Neural cell (in vitro differentiated cells): ENCODE data around the gene GTSF1L. TPM values are rescaled to one million over a fixed set of nuclear protein-coding genes. Genes with fewer than 3 reads are reported as not detected.
A peak's percentile ranks its signal among the peaks of the same experiment; 100 is the strongest.

Experiments used
- H2AFZ ChIP-seq: fragments of 200-600, 300-800 bp; sonication (generic), shearing (Covaris generic); 2 replicates; pipeline ENCODE4 v1.6.0; 2014; ENCODE audit warnings: low read depth, mild to moderate bottlenecking, antibody characterized with exemption, low read length, moderate library complexity
- H3F3A ChIP-seq: fragments of 200-600 bp; shearing (Covaris generic); 2 replicates; pipeline ENCODE4 v1.6.1; 2016; ENCODE audit warnings: mild to moderate bottlenecking, moderate library complexity, mixed read lengths, antibody characterized with exemption, low read length; ENCODE audit not compliant: insufficient read depth, poor library complexity, severe bottlenecking
- H3K27ac ChIP-seq: fragments of 200-600, 300-800 bp; sonication (generic), shearing (Covaris generic); 2 replicates; pipeline ENCODE4 v1.5.1; 2014; ENCODE audit warnings: mild to moderate bottlenecking, low read length, moderate library complexity
- H3K27me3 ChIP-seq: fragments of 300-800, 200-600 bp; sonication (generic), shearing (Covaris generic); 2 replicates; pipeline ENCODE4 v1.6.0; 2014; ENCODE audit warnings: mild to moderate bottlenecking, low read depth, low read length, moderate library complexity; ENCODE audit not compliant: insufficient read depth
- H3K36me3 ChIP-seq: fragments of 300-800, 200-600 bp; sonication (generic), shearing (Covaris generic); 2 replicates; pipeline ENCODE4 v1.5.1; 2014; ENCODE audit warnings: mild to moderate bottlenecking, antibody characterized with exemption, low read length, moderate library complexity; ENCODE audit not compliant: insufficient read depth
- H3K4me2 ChIP-seq: fragments of 300-800, 200-600 bp; sonication (generic), shearing (Covaris generic); 2 replicates; pipeline ENCODE4 v1.6.0; 2014; ENCODE audit warnings: mild to moderate bottlenecking, low read length
- H3K4me3 ChIP-seq: fragments of 300-800, 200-600 bp; sonication (generic), shearing (Covaris generic); 2 replicates; pipeline ENCODE4 v1.5.1; 2014; ENCODE audit warnings: mild to moderate bottlenecking, low read length, moderate library complexity
- H3K79me2 ChIP-seq: fragments of 200-600 bp; shearing (Covaris generic); replicated peaks from 2 replicates; pipeline ENCODE4 v1.6.0; 2014; ENCODE audit warnings: mild to moderate bottlenecking, low read length, moderate library complexity; ENCODE audit not compliant: insufficient read depth
- H3K9ac ChIP-seq: fragments of 300-800, 200-600 bp; sonication (generic), shearing (Covaris generic); 2 replicates; pipeline ENCODE4 v1.6.1; 2016; ENCODE audit warnings: mild to moderate bottlenecking, low read length, mixed read lengths
- H3K9me2 ChIP-seq: fragments of 200-600 bp; shearing (Covaris generic); 2 replicates; pipeline ENCODE4 v1.6.1; 2016; ENCODE audit warnings: mild to moderate bottlenecking, low read length, mixed read lengths; ENCODE audit not compliant: insufficient read depth
- H3K9me3 ChIP-seq: fragments of 200-600, 300-800 bp; sonication (generic), shearing (Covaris generic); 2 replicates; pipeline ENCODE4 v1.6.1; 2016; ENCODE audit warnings: mild to moderate bottlenecking, mixed run types, low read length, moderate library complexity, mixed read lengths
- H4K20me1 ChIP-seq: fragments of 200-600 bp; shearing (Covaris generic); 2 replicates; pipeline ENCODE4 v1.6.1; 2016; ENCODE audit warnings: mild to moderate bottlenecking, mixed run types; ENCODE audit not compliant: insufficient read depth
- EP300 ChIP-seq: fragments of 450-650 bp; conservative IDR thresholded peaks from 2 replicates; pipeline ENCODE4 v1.6.1; 2014; ENCODE audit warnings: antibody characterized with exemption, mild to moderate bottlenecking, moderate library complexity; ENCODE audit not compliant: poor library complexity, severe bottlenecking
- EZH2 ChIP-seq: fragments of 200-600, 300-800 bp; shearing (Covaris generic), sonication (generic); IDR thresholded peaks from 2 replicates; pipeline ENCODE4 v1.6.1; 2014; ENCODE audit warnings: antibody characterized with exemption, low read length, borderline replicate concordance, mild to moderate bottlenecking; ENCODE audit not compliant: insufficient read depth, poor library complexity, severe bottlenecking
- MXI1 ChIP-seq: fragments of 450-650 bp; conservative IDR thresholded peaks from 2 replicates; pipeline ENCODE4 v1.6.1; 2014; ENCODE audit warnings: antibody characterized with exemption, mild to moderate bottlenecking; ENCODE audit not compliant: poor library complexity, severe bottlenecking
- POLR2AphosphoS5 ChIP-seq: IDR thresholded peaks from 2 replicates; pipeline ENCODE4 v1.6.1; 2012
- RAD21 ChIP-seq: fragments of 450-650 bp; conservative IDR thresholded peaks from 2 replicates; pipeline ENCODE4 v1.6.1; 2014; ENCODE audit warnings: antibody characterized with exemption, mild to moderate bottlenecking, moderate library complexity
- SMC3 ChIP-seq: fragments of 450-650 bp; conservative IDR thresholded peaks from 2 replicates; pipeline ENCODE4 v1.6.1; 2014; ENCODE audit warnings: antibody characterized with exemption, mild to moderate bottlenecking, moderate library complexity; ENCODE audit not compliant: poor library complexity
- TAF1 ChIP-seq: IDR thresholded peaks from 2 replicates; pipeline ENCODE4 v1.6.1; 2012; ENCODE audit warnings: low read depth
- polyA plus RNA-seq: library from polyadenylated mRNA; depleted of rRNA; stranded (reverse); fragments of >200 nt; gene quantifications from 2 replicates; pipeline ENCODE4 v1.2.3, GENCODE V29; 2014
- TF ChIP-seq, protein P1 (sequence below): IDR thresholded peaks from 2 replicates; pipeline ENCODE4 v1.6.1; 2012; ENCODE audit warnings: borderline replicate concordance
- TF ChIP-seq, protein P2 (sequence below): fragments of 450-650 bp; IDR thresholded peaks from 2 replicates; pipeline ENCODE4 v1.5.1; 2014; ENCODE audit warnings: antibody characterized with exemption, mild to moderate bottlenecking, moderate library complexity; ENCODE audit not compliant: poor library complexity, severe bottlenecking

Gene GTSF1L
- polyA plus RNA-seq, 1 donor from 2014 or later, result not detected

DNA sequence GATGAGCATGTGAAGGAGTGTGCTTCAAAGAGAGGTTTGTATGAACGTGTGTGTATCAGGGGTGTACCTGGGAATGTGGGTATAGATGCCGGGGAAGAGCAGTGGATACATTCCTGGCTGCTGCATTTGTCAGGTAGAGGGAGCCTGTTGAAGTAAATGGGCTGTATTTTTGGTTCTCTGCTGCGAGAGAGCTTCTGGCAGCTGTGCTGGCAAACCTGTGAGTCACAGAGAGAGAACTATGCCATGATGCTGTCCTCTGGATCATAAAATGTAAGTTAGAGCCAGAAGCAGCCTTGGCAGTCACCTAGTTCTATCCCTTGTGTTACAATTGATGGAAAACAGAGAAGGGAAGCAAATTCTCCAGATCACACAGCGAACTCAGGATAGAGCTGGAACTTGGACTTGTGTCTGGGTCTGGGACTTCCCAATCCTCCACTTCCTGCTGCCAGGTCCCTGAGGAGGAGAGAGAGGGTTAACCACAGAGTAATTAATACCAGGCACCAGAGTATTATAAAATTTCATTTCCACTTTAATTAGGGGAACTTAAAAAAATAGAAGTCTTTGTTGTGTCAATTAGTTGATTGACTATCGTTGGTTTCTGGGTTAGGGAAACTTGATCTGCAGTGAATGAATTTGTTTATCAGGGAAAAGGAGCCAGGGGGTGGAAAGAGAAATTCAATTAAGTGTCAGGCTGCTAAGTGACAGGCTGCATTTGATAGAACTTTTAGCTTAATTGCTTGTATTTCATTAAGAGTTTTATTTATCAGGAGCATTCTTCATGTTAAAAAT, 41.1 kb upstream of the GTSF1L start:
- Histone ChIP-seq H3K4me2 (no peak overlapping the region), H3K9ac (no peak overlapping the region)

DNA sequence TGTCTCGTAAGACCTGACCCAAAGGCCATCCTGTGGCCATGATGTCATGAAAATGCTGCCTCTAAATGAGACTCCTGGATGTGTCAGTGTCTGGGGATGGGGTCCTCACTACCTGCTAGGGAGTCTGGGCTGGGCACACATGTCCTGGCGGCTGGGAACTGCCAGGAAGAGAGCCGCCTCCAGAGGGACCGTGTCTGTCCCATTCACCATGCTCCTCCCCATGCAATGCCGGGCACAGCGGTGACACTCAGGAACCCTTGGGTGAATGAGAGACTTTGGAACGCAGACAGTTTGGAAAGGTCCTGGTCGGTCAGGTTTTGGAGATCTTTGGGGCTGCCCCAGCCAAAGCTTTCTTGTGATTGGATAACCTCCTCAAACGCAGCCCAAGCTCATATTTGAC, 40.1 kb upstream of the GTSF1L start:
- Histone ChIP-seq H3K4me3 (no peak overlapping the region), H3K9me3 (no peaks in the 10 kb centered on the region), H3K9me2 (no peaks in the 10 kb centered on the region), H3K27ac (no peak overlapping the region), H3K79me2 (no peaks in the 10 kb centered on the region), H3K4me2 (no peak overlapping the region), H2AFZ (no peak overlapping the region), H3K27me3 (no peaks in the 10 kb centered on the region), H3K9ac (peak overlapping the region; percentile 36), H3K36me3 (no peaks in the 10 kb centered on the region), H3F3A (no peaks in the 10 kb centered on the region), H4K20me1 (no peaks in the 10 kb centered on the region)
- no peak for TF ChIP-seq EP300
- no peak for TF ChIP-seq EZH2
- TF ChIP-seq RAD21, result no peak
- TF ChIP-seq, protein P1, sequence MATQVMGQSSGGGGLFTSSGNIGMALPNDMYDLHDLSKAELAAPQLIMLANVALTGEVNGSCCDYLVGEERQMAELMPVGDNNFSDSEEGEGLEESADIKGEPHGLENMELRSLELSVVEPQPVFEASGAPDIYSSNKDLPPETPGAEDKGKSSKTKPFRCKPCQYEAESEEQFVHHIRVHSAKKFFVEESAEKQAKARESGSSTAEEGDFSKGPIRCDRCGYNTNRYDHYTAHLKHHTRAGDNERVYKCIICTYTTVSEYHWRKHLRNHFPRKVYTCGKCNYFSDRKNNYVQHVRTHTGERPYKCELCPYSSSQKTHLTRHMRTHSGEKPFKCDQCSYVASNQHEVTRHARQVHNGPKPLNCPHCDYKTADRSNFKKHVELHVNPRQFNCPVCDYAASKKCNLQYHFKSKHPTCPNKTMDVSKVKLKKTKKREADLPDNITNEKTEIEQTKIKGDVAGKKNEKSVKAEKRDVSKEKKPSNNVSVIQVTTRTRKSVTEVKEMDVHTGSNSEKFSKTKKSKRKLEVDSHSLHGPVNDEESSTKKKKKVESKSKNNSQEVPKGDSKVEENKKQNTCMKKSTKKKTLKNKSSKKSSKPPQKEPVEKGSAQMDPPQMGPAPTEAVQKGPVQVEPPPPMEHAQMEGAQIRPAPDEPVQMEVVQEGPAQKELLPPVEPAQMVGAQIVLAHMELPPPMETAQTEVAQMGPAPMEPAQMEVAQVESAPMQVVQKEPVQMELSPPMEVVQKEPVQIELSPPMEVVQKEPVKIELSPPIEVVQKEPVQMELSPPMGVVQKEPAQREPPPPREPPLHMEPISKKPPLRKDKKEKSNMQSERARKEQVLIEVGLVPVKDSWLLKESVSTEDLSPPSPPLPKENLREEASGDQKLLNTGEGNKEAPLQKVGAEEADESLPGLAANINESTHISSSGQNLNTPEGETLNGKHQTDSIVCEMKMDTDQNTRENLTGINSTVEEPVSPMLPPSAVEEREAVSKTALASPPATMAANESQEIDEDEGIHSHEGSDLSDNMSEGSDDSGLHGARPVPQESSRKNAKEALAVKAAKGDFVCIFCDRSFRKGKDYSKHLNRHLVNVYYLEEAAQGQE, result no peak
- TF ChIP-seq, protein P2, sequence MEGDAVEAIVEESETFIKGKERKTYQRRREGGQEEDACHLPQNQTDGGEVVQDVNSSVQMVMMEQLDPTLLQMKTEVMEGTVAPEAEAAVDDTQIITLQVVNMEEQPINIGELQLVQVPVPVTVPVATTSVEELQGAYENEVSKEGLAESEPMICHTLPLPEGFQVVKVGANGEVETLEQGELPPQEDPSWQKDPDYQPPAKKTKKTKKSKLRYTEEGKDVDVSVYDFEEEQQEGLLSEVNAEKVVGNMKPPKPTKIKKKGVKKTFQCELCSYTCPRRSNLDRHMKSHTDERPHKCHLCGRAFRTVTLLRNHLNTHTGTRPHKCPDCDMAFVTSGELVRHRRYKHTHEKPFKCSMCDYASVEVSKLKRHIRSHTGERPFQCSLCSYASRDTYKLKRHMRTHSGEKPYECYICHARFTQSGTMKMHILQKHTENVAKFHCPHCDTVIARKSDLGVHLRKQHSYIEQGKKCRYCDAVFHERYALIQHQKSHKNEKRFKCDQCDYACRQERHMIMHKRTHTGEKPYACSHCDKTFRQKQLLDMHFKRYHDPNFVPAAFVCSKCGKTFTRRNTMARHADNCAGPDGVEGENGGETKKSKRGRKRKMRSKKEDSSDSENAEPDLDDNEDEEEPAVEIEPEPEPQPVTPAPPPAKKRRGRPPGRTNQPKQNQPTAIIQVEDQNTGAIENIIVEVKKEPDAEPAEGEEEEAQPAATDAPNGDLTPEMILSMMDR, result no peak
- TF ChIP-seq MXI1, result no peak
- no peak for TF ChIP-seq POLR2AphosphoS5
- no peak for TF ChIP-seq TAF1
- TF ChIP-seq SMC3, result no peak

More for the DNA sequence above, 41.1 kb upstream of the GTSF1L start:
- no peaks in the 10 kb centered on the region for H3K27me3 ChIP-seq
- no peaks in the 10 kb centered on the region for H3K9me3 ChIP-seq
- H3K79me2 ChIP-seq, result no peaks in the 10 kb centered on the region
- H3K27ac ChIP-seq, result no peak overlapping the region
- TF ChIP-seq SMC3, result no peak
- TF ChIP-seq, protein P2, result no peak
- TF ChIP-seq TAF1, result no peak
- TF ChIP-seq POLR2AphosphoS5, result no peak
- TF ChIP-seq MXI1, result no peak
- TF ChIP-seq RAD21, result no peak
- no peaks in the 10 kb centered on the region for H3K9me2 ChIP-seq
- H3F3A ChIP-seq, result no peaks in the 10 kb centered on the region
- no peaks in the 10 kb centered on the region for H3K36me3 ChIP-seq
- H4K20me1 ChIP-seq, result no peaks in the 10 kb centered on the region
- H2AFZ ChIP-seq, result no peak overlapping the region
- H3K4me3 ChIP-seq, result no peak overlapping the region
